ENCODE results near the gene ANKRD33B. TPM values are rescaled to one million over a fixed set of nuclear protein-coding genes. Genes with fewer than 3 reads are reported as not detected.

The ANKRD33B gene
- total RNA-seq, 3 donors from 2014 or later (not counting 1 experiment from before 2014, with no cell fraction given): 2.4 to 4.3 (median 3.9) TPM

GRCh38 chr5:10669983-10670382, 106.1 kb downstream of the ANKRD33B start:
- no peak overlapping the region for H3K4me3 Mint-ChIP-seq
- no peak overlapping the region for H3K27ac ChIP-seq (ENCODE audit: low read length)
- no peak for ATAC-seq
- no peaks in the 10 kb centered on the region for H3K36me3 Mint-ChIP-seq
- no peak overlapping the region for H3K4me3 ChIP-seq (ENCODE audit: low read length)
- H3K27me3 Mint-ChIP-seq (ENCODE audit: low read depth in 2 of 2): peaks cover under 1 to 3% of the 10 kb centered on the region in 2 donors
- peaks cover 6% of the 10 kb centered on the region in 2 donors for H3K4me1 Mint-ChIP-seq
- H3K27me3 ChIP-seq (ENCODE audit: control insufficient read depth, insufficient read depth, low read length): no peaks in the 10 kb centered on the region
- WGBS (ENCODE audit: insufficient coverage): 55% methylated on average over 1 of the region's 1 CpG
- H3K27ac Mint-ChIP-seq: no peak overlapping the region
- H3K36me3 ChIP-seq (ENCODE audit: control insufficient read depth, insufficient read depth, low read length): no peaks in the 10 kb centered on the region
- no peak for DNase-seq
- H3K9me3 ChIP-seq (ENCODE audit: control insufficient read depth, insufficient read depth, low read length): no peaks in the 10 kb centered on the region
- intact Hi-C loops (cut with micrococcal nuclease): no loop called here
- no peak for TF ChIP-seq CTCF (IDR thresholded peaks at IDR 0.05)
- H3K9me3 Mint-ChIP-seq: no peaks in the 10 kb centered on the region
- no peaks in the 10 kb centered on the region for H3K4me1 ChIP-seq (ENCODE audit: control insufficient read depth, insufficient read depth, low read length)

DNA sequence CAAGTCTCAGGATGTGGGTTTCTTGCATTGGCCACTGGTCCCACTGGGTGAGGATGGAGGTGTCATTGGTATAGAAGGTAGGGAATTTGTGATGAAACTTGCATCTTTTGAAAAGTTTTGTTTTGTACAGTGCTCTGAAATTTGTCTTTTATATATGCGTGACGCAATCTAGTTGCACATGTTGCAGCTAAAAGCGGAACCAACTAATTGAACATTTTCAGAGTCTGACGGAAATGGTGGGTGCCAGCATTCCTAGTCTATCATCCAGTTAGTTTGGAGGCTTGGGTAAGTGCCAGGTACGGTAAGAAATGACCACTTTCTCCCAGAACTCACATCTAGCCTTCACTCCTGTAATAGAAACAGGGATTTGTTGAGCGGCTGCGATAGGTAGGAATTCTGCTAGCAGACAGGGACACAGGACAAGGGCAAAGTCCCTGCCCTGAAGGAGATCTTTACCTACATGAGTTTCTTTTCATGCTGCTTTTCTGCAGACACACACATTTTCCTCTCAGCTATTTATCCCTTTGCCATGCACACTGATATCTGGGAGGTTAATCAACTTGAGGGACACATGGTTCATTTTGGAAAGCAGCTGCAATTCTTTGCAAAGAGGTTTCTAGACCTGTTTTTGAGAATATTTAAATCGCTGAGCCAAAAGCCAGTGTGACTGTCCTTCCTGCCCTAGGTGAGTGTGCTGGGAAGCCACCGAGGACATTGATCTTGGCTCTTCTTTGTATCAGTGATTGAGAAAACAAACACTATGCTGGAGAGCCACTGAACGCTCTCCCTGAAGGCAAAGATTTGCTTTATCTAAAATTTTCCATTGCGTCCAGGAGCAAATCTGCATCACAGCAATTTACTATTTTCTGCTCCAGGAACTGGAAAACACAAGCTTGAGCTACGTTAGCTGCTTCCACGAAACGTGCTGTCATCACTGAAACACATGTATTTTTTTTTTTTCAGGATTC, 107.5 kb downstream of the ANKRD33B start:
- no peak for DNase-seq
- no peak overlapping the region for H3K4me3 Mint-ChIP-seq
- H3K27me3 ChIP-seq (ENCODE audit: control insufficient read depth, insufficient read depth, low read length): no peaks in the 10 kb centered on the region
- H3K9me3 Mint-ChIP-seq: no peaks in the 10 kb centered on the region
- no peaks in the 10 kb centered on the region for H3K36me3 Mint-ChIP-seq
- ATAC-seq: no peak
- H3K4me1 Mint-ChIP-seq: peaks cover 15 to 16% of the 10 kb centered on the region in 2 donors
- no peak overlapping the region for H3K4me3 ChIP-seq (ENCODE audit: low read length)
- no peaks in the 10 kb centered on the region for H3K4me1 ChIP-seq (ENCODE audit: control insufficient read depth, insufficient read depth, low read length)
- intact Hi-C loops (cut with micrococcal nuclease): no loop called here
- no peak overlapping the region for H3K27ac Mint-ChIP-seq
- no peaks in the 10 kb centered on the region for H3K9me3 ChIP-seq (ENCODE audit: control insufficient read depth, insufficient read depth, low read length)
- no peaks in the 10 kb centered on the region for H3K36me3 ChIP-seq (ENCODE audit: control insufficient read depth, insufficient read depth, low read length)
- peaks cover 10 to 11% of the 10 kb centered on the region in 2 donors for H3K27me3 Mint-ChIP-seq (ENCODE audit: low read depth in 2 of 2)
- H3K27ac ChIP-seq (ENCODE audit: low read length): no peak overlapping the region
- no peak for TF ChIP-seq CTCF (IDR thresholded peaks at IDR 0.05)
- 87% methylated on average over 14 of the region's 14 CpGs for WGBS (ENCODE audit: insufficient coverage)

DNA sequence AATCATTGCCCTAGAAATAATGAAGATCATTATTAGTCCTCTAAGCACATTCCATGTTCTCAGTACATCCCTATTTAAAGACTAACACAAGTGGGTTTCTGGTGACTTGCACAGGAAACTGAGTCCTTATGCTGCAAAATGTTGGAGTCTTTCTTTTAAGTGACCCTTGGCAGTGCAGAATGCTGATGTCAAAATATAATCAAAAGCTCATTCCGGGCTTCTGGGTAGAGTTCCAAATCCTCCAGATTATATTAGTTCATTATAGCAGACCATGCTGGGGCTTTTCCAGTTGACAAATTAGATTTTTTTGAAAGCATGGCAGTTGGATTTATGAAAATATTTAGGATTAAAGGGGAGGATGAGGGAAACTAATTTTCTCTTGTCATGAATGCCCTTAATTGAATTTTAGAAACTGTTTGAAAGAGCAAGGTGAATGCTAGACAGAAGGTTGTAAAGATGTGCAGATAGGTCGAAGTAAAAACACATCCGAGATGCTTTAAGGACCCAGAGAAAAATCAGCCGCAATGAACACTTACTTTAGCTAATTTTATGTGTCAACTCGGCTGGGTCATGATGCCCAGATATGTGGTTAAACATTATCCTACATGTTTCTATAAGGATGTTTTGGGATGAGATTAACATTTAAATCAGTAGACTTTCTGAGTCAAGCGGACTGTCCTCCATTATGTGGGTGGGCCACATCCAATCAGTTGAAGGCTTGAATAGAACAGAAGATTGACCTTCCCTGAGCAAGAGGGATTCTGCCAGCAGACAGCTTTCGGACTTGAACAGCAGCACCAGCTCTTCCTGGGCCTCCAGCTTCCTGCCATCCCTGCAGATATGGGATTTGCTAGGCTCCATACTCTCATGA, 108.5 kb downstream of the ANKRD33B start:
- peaks cover 19 to 20% of the 10 kb centered on the region in 2 donors for H3K4me1 Mint-ChIP-seq
- H3K27me3 Mint-ChIP-seq (ENCODE audit: low read depth in 2 of 2): peaks cover 10 to 11% of the 10 kb centered on the region in 2 donors
- DNase-seq: no peak
- no peaks in the 10 kb centered on the region for H3K9me3 ChIP-seq (ENCODE audit: control insufficient read depth, insufficient read depth, low read length)
- peaks cover 2% of the 10 kb centered on the region for H3K36me3 ChIP-seq (ENCODE audit: control insufficient read depth, insufficient read depth, low read length)
- no peak for TF ChIP-seq CTCF (IDR thresholded peaks at IDR 0.05)
- no peak overlapping the region for H3K4me3 Mint-ChIP-seq
- no peak for ATAC-seq
- no peaks in the 10 kb centered on the region for H3K9me3 Mint-ChIP-seq
- H3K27ac Mint-ChIP-seq: no peak overlapping the region
- H3K36me3 Mint-ChIP-seq: peaks cover 8% of the 10 kb centered on the region
- no peaks in the 10 kb centered on the region for H3K27me3 ChIP-seq (ENCODE audit: control insufficient read depth, insufficient read depth, low read length)
- intact Hi-C loops (cut with micrococcal nuclease): no loop called here
- WGBS (ENCODE audit: insufficient coverage): 97% methylated on average over 7 of the region's 7 CpGs
- H3K27ac ChIP-seq (ENCODE audit: low read length): no peak overlapping the region
- H3K4me3 ChIP-seq (ENCODE audit: low read length): no peak overlapping the region
- H3K4me1 ChIP-seq (ENCODE audit: control insufficient read depth, insufficient read depth, low read length): no peaks in the 10 kb centered on the region
